OCI-M1 (cell line): ENCODE measurements around the gene SH3YL1.
A peak's percentile ranks its signal among the peaks of the same experiment; 100 is the strongest.

Source experiments
- DNase-seq: peaks from one replicate; lab custom pipeline; 2025; lab: John Stamatoyannopoulos, UW

SH3YL1 gene

GRCh38 chr2:213932-214693 lies 49.7 kb downstream of the SH3YL1 start:
- DNase-seq: no peak

- no peak for DNase-seq
Measured at GRCh38 chr2:211486-212184, 52.2 kb downstream of the SH3YL1 start.

- DNase-seq: no peak
Measured at GRCh38 chr2:210660-211059, 53.2 kb downstream of the SH3YL1 start.

GRCh38 chr2:209470-209869 lies 54.4 kb downstream of the SH3YL1 start:
- no peak for DNase-seq

- DNase-seq: no peak
Measured at GRCh38 chr2:208335-208734, 55.5 kb downstream of the SH3YL1 start.

- DNase-seq: no peak
Measured at GRCh38 chr2:203984-204383, 59.8 kb downstream of the SH3YL1 start.

- DNase-seq: no peak
Measured at GRCh38 chr2:203401-203800, 60.4 kb downstream of the SH3YL1 start.

GRCh38 chr2:202945-203344 lies 60.9 kb downstream of the SH3YL1 start:
- no peak for DNase-seq

- DNase-seq: no peak
Measured at GRCh38 chr2:201648-202433, 62.0 kb downstream of the SH3YL1 start.

GRCh38 chr2:199041-199966 lies 64.5 kb downstream of the SH3YL1 start:
- no peak for DNase-seq

GRCh38 chr2:196406-196805 lies 67.4 kb downstream of the SH3YL1 start:
- DNase-seq: no peak

- no peak for DNase-seq
Measured at GRCh38 chr2:195932-196331, 67.9 kb downstream of the SH3YL1 start.

GRCh38 chr2:193141-193671 lies 70.6 kb downstream of the SH3YL1 start:
- no peak for DNase-seq

- no peak for DNase-seq
Measured at GRCh38 chr2:191311-192190, 72.3 kb downstream of the SH3YL1 start.

GRCh38 chr2:187825-188224 lies 76.0 kb downstream of the SH3YL1 start:
- no peak for DNase-seq

- DNase-seq: no peak
Measured at GRCh38 chr2:185221-185620, 78.6 kb downstream of the SH3YL1 start.

GRCh38 chr2:184695-185094 lies 79.1 kb downstream of the SH3YL1 start:
- no peak for DNase-seq

GRCh38 chr2:182509-183122 lies 81.2 kb downstream of the SH3YL1 start:
- DNase-seq: peak; percentile 3

- DNase-seq: no peak
Measured at GRCh38 chr2:180311-180710, 83.5 kb downstream of the SH3YL1 start.

GRCh38 chr2:179886-180285 lies 83.9 kb downstream of the SH3YL1 start:
- DNase-seq: no peak
